Measurements from ENCODE around the gene PRKG1. TPM values are rescaled to one million over a fixed set of nuclear protein-coding genes. Genes with fewer than 3 reads are reported as not detected.

Gene PRKG1
- total RNA-seq, 1 donor from 2014 or later, result 26.4 TPM

DNA sequence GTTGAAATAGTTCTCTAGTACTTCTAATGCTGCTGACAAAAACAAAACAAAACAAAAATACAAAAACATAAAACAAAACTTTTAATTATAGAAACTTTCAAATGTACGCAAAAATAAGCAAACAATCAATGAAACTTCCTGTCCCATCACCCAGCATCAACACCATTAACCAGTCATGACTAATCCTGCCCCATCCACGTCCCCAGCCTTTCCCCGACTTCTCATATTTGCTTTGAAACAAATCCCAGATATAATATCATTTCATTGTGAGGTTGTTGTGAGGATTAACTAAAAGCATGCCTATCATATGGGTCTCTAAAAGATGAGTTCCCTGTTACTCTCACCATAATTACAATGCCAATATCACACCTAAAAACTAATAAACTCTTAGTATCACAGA is 569.4 kb downstream of the PRKG1 start:
- H3K9me3 ChIP-seq (ENCODE audit: low read depth), result no peaks in the 10 kb centered on the region
- H3K9me3 Mint-ChIP-seq, result no peaks in the 10 kb centered on the region
- no peaks in the 10 kb centered on the region for H3K79me2 ChIP-seq (ENCODE audit: low read depth)
- no peaks in the 10 kb centered on the region for H3K36me3 ChIP-seq
- no peak overlapping the region for H2AFZ ChIP-seq (replicated peaks)
- peaks cover 18% of the 10 kb centered on the region for H3K4me1 ChIP-seq
- H3K4me3 ChIP-seq, result no peak overlapping the region
- no peak for TF ChIP-seq EZH2 (IDR thresholded peaks at IDR 0.05)
- TF ChIP-seq EZH2phosphoT487 (IDR thresholded peaks at IDR 0.05), result no peak
- TF ChIP-seq, protein P1, sequence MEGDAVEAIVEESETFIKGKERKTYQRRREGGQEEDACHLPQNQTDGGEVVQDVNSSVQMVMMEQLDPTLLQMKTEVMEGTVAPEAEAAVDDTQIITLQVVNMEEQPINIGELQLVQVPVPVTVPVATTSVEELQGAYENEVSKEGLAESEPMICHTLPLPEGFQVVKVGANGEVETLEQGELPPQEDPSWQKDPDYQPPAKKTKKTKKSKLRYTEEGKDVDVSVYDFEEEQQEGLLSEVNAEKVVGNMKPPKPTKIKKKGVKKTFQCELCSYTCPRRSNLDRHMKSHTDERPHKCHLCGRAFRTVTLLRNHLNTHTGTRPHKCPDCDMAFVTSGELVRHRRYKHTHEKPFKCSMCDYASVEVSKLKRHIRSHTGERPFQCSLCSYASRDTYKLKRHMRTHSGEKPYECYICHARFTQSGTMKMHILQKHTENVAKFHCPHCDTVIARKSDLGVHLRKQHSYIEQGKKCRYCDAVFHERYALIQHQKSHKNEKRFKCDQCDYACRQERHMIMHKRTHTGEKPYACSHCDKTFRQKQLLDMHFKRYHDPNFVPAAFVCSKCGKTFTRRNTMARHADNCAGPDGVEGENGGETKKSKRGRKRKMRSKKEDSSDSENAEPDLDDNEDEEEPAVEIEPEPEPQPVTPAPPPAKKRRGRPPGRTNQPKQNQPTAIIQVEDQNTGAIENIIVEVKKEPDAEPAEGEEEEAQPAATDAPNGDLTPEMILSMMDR (IDR thresholded peaks at IDR 0.05), result no peak
- H3K27ac ChIP-seq, result no peak overlapping the region
- no peak overlapping the region for H3K27ac Mint-ChIP-seq
- no peaks in the 10 kb centered on the region for H3K36me3 Mint-ChIP-seq
- H3K4me3 Mint-ChIP-seq, result no peak overlapping the region
- no peaks in the 10 kb centered on the region for H4K20me1 ChIP-seq (ENCODE audit: low read depth)
- no peaks in the 10 kb centered on the region for H3K27me3 Mint-ChIP-seq (ENCODE audit: insufficient read depth, low read depth)
- no peaks in the 10 kb centered on the region for H3F3A ChIP-seq (ENCODE audit: low read depth)
- H3K4me2 ChIP-seq, result no peak overlapping the region
- peaks cover 10% of the 10 kb centered on the region for H3K4me1 Mint-ChIP-seq
- H3K9ac ChIP-seq, result no peak overlapping the region
- H3K27me3 ChIP-seq, result no peaks in the 10 kb centered on the region
- DNase-seq (ENCODE audit: low spot score), result no peak

DNA sequence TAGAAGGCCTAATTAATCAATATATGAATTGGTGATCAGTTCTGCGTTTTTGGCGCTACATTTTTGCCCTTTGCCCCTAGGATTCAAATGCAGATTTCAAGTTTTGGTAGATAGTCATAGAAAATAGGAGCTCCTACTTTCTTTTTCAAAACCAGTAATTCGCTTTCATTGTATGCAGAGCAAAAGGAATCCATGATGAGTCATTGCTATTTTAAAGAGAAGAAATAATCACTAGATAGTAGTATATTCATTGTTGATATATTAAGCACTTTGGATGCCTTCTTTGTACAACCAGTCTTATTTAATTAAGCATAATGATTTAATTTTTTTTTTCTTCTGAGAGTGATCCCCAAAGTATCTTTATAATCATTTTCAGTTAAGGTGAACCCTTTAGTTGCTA is 574.8 kb downstream of the PRKG1 start:
- Mint-ChIP-seq H3K27me3 (ENCODE audit: insufficient read depth, low read depth) (no peaks in the 10 kb centered on the region), H3K9me3 (no peaks in the 10 kb centered on the region), H3K4me1 (no peaks in the 10 kb centered on the region), H3K27ac (no peak overlapping the region), H3K4me3 (no peak overlapping the region), H3K36me3 (no peaks in the 10 kb centered on the region)
- no peak overlapping the region for H2AFZ ChIP-seq (replicated peaks)
- no peaks in the 10 kb centered on the region for H3K36me3 ChIP-seq
- no peak for DNase-seq (ENCODE audit: low spot score)
- TF ChIP-seq, protein P1 (IDR thresholded peaks at IDR 0.05), result no peak
- TF ChIP-seq EZH2 (IDR thresholded peaks at IDR 0.05), result no peak
- no peak overlapping the region for H3K4me3 ChIP-seq
- no peaks in the 10 kb centered on the region for H3K79me2 ChIP-seq (ENCODE audit: low read depth)
- no peaks in the 10 kb centered on the region for H3K4me1 ChIP-seq
- H3K27ac ChIP-seq, result no peak overlapping the region
- H3K9me3 ChIP-seq (ENCODE audit: low read depth), result no peaks in the 10 kb centered on the region
- H3K4me2 ChIP-seq, result no peak overlapping the region
- no peaks in the 10 kb centered on the region for H3F3A ChIP-seq (ENCODE audit: low read depth)
- no peaks in the 10 kb centered on the region for H4K20me1 ChIP-seq (ENCODE audit: low read depth)
- H3K9ac ChIP-seq, result no peak overlapping the region
- no peaks in the 10 kb centered on the region for H3K27me3 ChIP-seq

DNA sequence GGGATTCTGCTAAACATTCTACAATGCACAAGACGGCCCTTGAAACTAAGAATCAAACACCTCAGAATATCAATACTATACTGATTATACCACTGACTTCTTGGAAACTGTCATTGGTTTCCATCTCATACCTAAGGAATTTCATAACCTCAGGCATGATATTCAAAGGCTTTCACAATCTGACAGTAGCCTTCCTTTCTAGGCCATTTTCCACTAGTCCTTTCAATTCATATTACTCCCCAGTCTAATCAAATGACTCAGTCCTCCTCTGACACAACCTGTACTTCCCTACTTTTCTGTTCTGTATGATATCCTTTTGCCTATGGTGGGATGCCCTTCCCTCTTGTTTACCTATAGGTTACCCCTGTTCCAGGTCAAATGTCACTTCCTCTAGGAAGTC is 576.8 kb downstream of the PRKG1 start:
- TF ChIP-seq EZH2phosphoT487 (IDR thresholded peaks at IDR 0.05) (no peak), EZH2 (IDR thresholded peaks at IDR 0.05) (no peak)
- TF ChIP-seq, protein P1 (IDR thresholded peaks at IDR 0.05), result no peak
- Histone ChIP-seq H3F3A (ENCODE audit: low read depth) (no peaks in the 10 kb centered on the region), H3K9me3 (ENCODE audit: low read depth) (no peaks in the 10 kb centered on the region), H3K27me3 (no peaks in the 10 kb centered on the region), H3K27ac (no peak overlapping the region), H3K36me3 (no peaks in the 10 kb centered on the region), H3K4me2 (no peak overlapping the region), H3K79me2 (ENCODE audit: low read depth) (no peaks in the 10 kb centered on the region), H4K20me1 (ENCODE audit: low read depth) (no peaks in the 10 kb centered on the region), H2AFZ (replicated peaks) (no peak overlapping the region), H3K4me3 (no peak overlapping the region), H3K9ac (no peak overlapping the region), H3K4me1 (peaks cover 8% of the 10 kb centered on the region)
- no peak overlapping the region for H3K4me3 Mint-ChIP-seq
- H3K4me1 Mint-ChIP-seq, result no peaks in the 10 kb centered on the region
- no peaks in the 10 kb centered on the region for H3K9me3 Mint-ChIP-seq
- no peaks in the 10 kb centered on the region for H3K36me3 Mint-ChIP-seq
- DNase-seq (ENCODE audit: low spot score), result no peak
- H3K27ac Mint-ChIP-seq, result no peak overlapping the region
- no peaks in the 10 kb centered on the region for H3K27me3 Mint-ChIP-seq (ENCODE audit: insufficient read depth, low read depth)

DNA sequence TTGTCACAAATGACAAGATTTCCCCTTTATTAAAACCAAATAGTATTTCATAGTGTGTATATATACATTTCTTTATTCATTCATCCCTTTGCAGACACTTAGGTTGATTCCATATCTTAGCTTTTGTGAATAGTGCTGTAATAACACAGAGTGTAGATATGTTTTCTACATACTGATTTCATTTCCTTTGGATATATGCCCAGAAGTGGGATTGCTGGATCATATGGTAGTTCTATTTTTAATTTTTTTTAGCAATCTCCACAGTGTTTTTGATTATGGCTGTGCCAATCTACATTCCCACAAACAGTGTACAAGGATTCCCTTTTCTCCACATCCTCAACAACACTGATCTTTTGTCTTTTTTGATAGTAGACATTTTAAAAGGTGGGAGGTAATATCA is 578.7 kb downstream of the PRKG1 start:
- no peaks in the 10 kb centered on the region for H3K36me3 ChIP-seq
- H3K4me1 ChIP-seq, result peaks cover 17% of the 10 kb centered on the region
- no peaks in the 10 kb centered on the region for H3K79me2 ChIP-seq (ENCODE audit: low read depth)
- no peaks in the 10 kb centered on the region for H3K9me3 Mint-ChIP-seq
- TF ChIP-seq, protein P1 (IDR thresholded peaks at IDR 0.05), result no peak
- TF ChIP-seq EZH2phosphoT487 (IDR thresholded peaks at IDR 0.05), result no peak
- no peak for TF ChIP-seq EZH2 (IDR thresholded peaks at IDR 0.05)
- no peak overlapping the region for H3K27ac ChIP-seq
- no peaks in the 10 kb centered on the region for H3F3A ChIP-seq (ENCODE audit: low read depth)
- no peak overlapping the region for H3K4me3 Mint-ChIP-seq
- no peak overlapping the region for H3K9ac ChIP-seq
- no peak overlapping the region for H3K4me3 ChIP-seq
- no peak overlapping the region for H3K4me2 ChIP-seq
- H3K27me3 Mint-ChIP-seq (ENCODE audit: insufficient read depth, low read depth), result no peaks in the 10 kb centered on the region
- no peaks in the 10 kb centered on the region for H3K27me3 ChIP-seq
- no peaks in the 10 kb centered on the region for H3K36me3 Mint-ChIP-seq
- H3K9me3 ChIP-seq (ENCODE audit: low read depth), result no peaks in the 10 kb centered on the region
- H3K27ac Mint-ChIP-seq, result no peak overlapping the region
- no peaks in the 10 kb centered on the region for H3K4me1 Mint-ChIP-seq
- no peak overlapping the region for H2AFZ ChIP-seq (replicated peaks)
- no peak for DNase-seq (ENCODE audit: low spot score)
- no peaks in the 10 kb centered on the region for H4K20me1 ChIP-seq (ENCODE audit: low read depth)
